HG03457 (cell line): ENCODE data around the gene RPP21.
"Not testable (repeated sequence)": the region's sequence is repeated elsewhere in the genome, so short reads cannot be mapped to it uniquely, and the experiment has no call there.

Experiments used
- ATAC-seq: cut with Tn5 transposase; IDR thresholded peaks from one replicate; pipeline ENCODE4 v1.9.1; 2021; ENCODE audit warnings: moderate number of reproducible peaks; ENCODE audit not compliant: unreplicated experiment

The RPP21 gene

DNA sequence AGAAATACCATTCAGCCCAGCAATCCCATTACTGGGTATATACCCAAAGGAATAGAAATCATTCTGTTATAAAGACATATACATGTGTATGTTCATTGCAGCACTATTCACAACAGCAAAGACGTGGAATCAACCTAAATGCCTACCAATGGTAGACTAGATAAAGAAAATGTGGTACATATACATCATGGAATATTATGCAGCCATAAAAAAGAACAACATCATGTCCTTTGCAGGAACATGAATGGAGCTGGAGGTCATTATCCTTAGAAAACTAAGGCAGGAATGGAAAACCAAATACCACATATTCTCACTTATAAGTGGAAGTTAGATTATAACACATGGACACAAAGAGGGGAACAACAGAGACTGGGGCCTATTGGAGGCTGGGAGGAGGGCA is 24.3 kb downstream of the RPP21 start:
- not testable (repeated sequence) for ATAC-seq

DNA sequence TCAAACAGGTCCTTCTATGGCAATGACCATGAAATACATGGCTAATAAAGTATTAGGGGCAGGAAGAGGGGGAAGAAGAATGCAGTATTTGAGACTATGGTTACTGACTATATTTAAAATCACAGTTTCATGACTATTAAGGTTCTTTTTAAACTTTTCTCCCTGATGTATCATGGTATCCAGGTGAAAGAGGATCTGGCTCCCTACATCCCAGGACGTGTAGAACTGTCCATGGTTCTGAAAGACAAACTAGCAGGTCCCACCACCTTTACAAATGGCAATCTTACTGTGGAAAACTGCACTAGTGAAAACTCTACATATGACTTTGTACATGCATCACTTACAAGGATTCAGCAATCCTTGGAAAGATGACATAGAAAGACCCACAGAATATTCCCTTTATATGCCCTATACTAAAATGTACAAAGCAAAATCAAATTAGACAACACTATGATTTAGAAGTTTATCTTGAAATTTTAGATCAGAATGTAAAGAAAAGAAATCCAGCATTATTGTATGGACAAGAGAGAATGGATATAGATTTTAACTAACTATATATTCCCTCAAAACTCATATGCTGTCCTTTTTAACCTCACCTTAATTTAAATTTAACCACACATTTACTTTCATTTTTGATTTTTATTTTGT is 33.5 kb downstream of the RPP21 start:
- no peak for ATAC-seq

DNA sequence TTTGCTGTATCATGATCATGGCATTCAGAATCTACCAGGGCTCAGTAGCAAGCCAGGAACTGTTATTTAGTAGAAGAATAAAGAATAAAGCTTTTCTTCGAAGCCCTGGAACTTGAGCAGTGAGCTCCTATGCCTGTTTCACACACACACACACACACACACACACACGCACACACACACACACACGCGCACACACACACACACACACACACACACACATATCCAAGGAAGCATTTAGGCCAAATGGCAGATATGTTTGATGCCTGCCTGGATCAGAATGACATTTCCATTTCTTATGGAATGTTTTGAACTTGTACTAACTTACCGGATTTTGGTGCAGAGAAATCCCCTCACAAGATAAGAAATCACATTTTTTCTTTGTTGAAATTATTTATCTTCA is 35.5 kb downstream of the RPP21 start:
- ATAC-seq, result no peak

DNA sequence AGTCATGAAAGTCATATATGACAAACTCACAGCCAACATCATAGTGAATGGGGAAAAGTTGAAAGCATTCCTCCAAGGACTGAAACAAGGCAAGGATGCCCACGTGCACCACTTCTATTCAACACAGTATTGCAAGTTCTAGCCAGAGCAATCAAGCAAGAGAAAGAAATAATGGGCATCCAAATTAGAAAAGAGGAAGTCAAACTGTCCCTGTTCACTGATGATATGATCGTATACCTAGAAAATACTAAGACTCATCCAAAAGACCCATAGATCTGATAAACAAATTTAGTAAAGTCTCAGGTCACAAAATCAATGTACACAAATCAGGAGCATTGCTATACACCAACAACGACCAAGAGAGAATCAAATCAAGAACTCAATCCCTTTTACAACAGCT is 41.2 kb downstream of the RPP21 start:
- no peak for ATAC-seq

DNA sequence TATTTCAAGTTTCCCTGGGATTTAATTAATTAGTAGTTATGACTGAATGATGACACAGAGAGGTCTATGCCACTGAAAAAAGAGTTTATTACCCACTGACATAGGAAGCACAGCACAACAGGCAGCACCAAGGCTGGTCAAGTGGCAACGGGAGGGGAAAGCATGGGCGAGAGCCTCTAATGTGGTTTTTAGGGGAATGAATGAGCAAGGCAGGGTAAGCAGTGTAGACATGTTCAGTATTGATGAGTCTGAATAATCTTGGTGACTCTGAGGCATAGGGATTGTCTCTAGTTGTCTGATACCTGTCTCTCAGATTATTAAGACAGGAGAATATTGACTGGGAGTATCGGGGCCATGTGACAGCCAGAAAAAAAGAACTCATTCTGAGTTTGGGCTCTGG is 46.3 kb downstream of the RPP21 start:
- no peak for ATAC-seq

DNA sequence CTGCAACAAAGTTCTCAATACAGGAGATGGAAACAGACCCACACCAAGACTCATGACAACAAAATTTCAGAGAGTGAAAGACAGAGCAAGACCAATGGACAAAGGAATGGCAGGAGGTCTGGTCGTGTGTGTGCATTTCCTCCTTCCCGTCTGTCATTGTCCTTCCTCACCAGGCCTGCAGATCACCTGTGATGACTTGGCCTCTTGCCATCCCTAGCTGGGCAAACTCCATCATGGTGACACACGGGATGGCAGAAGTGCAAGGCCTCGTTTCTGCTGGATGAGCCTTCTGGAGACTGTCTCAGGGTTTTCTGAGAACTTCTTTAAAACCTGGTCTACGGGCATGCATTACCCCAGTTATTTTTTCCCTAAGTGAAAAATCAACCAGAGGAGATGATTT is 49.2 kb downstream of the RPP21 start:
- ATAC-seq, result no peak
